ENCODE measurements around the gene CEP170B.
"Not testable (repeated sequence)": the region's sequence is repeated elsewhere in the genome, so short reads cannot be mapped to it uniquely, and the experiment has no call there.

GRCh38 chr14:104836171-104836935, 28.7 kb upstream of the CEP170B start:
- TF ChIP-seq CTCF (conservative IDR thresholded peaks at IDR 0.05); ZFX (IDR thresholded peaks at IDR 0.05): not testable (repeated sequence)
